Activated CD8-positive, alpha-beta T cell treated with anti-CD3 and anti-CD28 coated beads for 36 hours (primary cell): Measurements from ENCODE around the gene VAV1. TPM values are rescaled to one million over a fixed set of nuclear protein-coding genes. Genes with fewer than 3 reads are reported as not detected.

Source experiments
- ATAC-seq: fragments of 200-7000 bp; cut with Tn5 transposase; one replicate; pipeline ENCODE4 v1.10.0; 2021; ENCODE audit warnings: mild to moderate bottlenecking, moderate library complexity
- CTCF ChIA-PET: fragments of 350-600 bp; sonication (Branson Sonifier 250); formaldehyde crosslinking; loops from one replicate; lab custom pipeline; 2021; ENCODE audit warnings: antibody characterized with exemption; lab: Charles Lee
- POLR2A ChIA-PET: fragments of 350-600 bp; sonication (Branson Sonifier 250); formaldehyde crosslinking; loops from one replicate; lab custom pipeline; 2021; ENCODE audit warnings: antibody characterized with exemption; lab: Charles Lee
- DNase-seq: peaks from one replicate; pipeline ENCODE4 v3.0.0-alpha.2; 2020
- H3K27ac Mint-ChIP-seq: one replicate; pipeline ENCODE4 v1.8.0; 2021; ENCODE audit warnings: mild to moderate bottlenecking, mixed read lengths
- H3K27me3 Mint-ChIP-seq: one replicate; pipeline ENCODE4 v1.8.0; 2021; ENCODE audit warnings: mixed read lengths
- H3K36me3 Mint-ChIP-seq: one replicate; pipeline ENCODE4 v1.8.0; 2021; ENCODE audit warnings: low read depth, mixed read lengths
- H3K4me1 Mint-ChIP-seq: one replicate; pipeline ENCODE4 v1.8.0; 2021; ENCODE audit warnings: low read depth, mixed read lengths
- H3K4me3 Mint-ChIP-seq: one replicate; pipeline ENCODE4 v1.8.0; 2021; ENCODE audit warnings: mild to moderate bottlenecking, moderate library complexity, mixed read lengths
- H3K9me3 Mint-ChIP-seq: one replicate; pipeline ENCODE4 v1.8.0; 2021; ENCODE audit warnings: mixed read lengths
- CTCF ChIP-seq: fragments of 200-600 bp; IDR thresholded peaks from one replicate; pipeline ENCODE4 v1.8.0; 2022; ENCODE audit warnings: antibody characterized with exemption, mild to moderate bottlenecking
- intact Hi-C: fragments of 100-400 bp; cut with micrococcal nuclease; formaldehyde crosslinking; loops from one replicate; pipeline ENCODE4 v1.10.0; 2022
- total RNA-seq, 2 experiments: library from RNA; stranded (reverse); gene quantifications; one replicate each; pipeline ENCODE4 v1.2.3, GENCODE V29; 2021

Gene VAV1
- total RNA-seq, 2 experiments from 2014 or later = 61.7 to 65.4 TPM

GRCh38 chr19:6833166-6833790 is 60.8 kb downstream of the VAV1 start:
- H3K27me3 Mint-ChIP-seq = no peaks in the 10 kb centered on the region
- peaks cover 66% of the 10 kb centered on the region for H3K36me3 Mint-ChIP-seq
- no peak overlapping the region for H3K27ac Mint-ChIP-seq
- no peak for TF ChIP-seq CTCF
- peaks cover 32% of the 10 kb centered on the region for H3K4me1 Mint-ChIP-seq
- peaks cover 3% of the 10 kb centered on the region for H3K9me3 Mint-ChIP-seq
- POLR2A ChIA-PET = interaction anchor here (0.8 kb wide), 2 partner anchors 30 to 60 kb away, joined by 3 read pairs; no protein-coding TSS in a partner anchor
- ATAC-seq = no peak
- H3K4me3 Mint-ChIP-seq = no peak overlapping the region
- CTCF ChIA-PET = interaction anchor here (1.0 kb wide), 1 partner anchor 30 kb away, joined by 4 read pairs; no protein-coding TSS in a partner anchor
- no peak for DNase-seq
- intact Hi-C loops = no loop called here

DNA sequence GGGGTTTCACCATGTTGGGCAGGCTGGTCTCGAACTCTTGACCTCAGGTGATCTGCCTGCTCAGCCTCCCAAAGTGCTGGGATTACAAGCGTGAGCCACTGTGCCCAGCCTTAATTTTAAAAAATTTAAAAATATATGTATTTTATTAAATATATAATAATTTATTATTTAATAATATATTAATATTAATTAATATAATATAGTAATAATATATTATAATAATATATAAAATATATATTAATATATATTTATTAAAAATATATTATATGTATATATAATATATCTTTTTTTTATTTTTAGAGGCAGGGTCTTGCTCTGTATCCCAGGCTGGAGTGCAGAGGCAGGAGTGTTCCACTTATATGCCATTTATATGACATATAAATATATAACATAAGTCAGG is 61.9 kb downstream of the VAV1 start:
- ChIA-PET CTCF (interaction anchor here (1.0 kb wide), 1 partner anchor 29 kb away, joined by 4 read pairs; no protein-coding TSS in a partner anchor), POLR2A (interaction anchor here (0.8 kb wide), 1 partner anchor 62 kb away, joined by 3 read pairs; no protein-coding TSS in a partner anchor)
- Mint-ChIP-seq H3K27ac (no peak overlapping the region), H3K36me3 (peaks cover 58% of the 10 kb centered on the region), H3K9me3 (peaks cover 3% of the 10 kb centered on the region), H3K27me3 (no peaks in the 10 kb centered on the region), H3K4me3 (no peak overlapping the region), H3K4me1 (peaks cover 27% of the 10 kb centered on the region)
- no peak for TF ChIP-seq CTCF
- DNase-seq (no peak), ATAC-seq (no peak)
- intact Hi-C loops = no loop called here

DNA sequence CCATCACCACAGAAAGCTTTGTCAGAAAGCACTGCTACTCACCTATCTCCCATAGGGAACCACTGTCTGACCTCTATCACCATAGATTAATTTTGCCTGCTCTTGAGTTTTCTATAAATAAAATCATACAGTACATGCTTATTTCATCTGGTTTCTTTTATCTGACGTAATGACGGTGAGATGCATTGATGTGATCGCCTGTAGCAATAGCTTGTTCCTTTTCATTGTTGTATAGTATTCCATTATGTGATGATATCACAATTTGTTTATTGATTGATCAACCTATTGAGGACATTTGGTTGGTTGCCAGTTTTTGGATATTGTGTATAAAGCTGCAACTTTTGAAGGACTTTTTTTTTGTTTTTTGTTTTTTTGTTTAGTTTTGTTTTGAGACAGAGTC is 63.0 kb downstream of the VAV1 start:
- H3K36me3 Mint-ChIP-seq = peaks cover 55% of the 10 kb centered on the region
- peaks cover 27% of the 10 kb centered on the region for H3K4me1 Mint-ChIP-seq
- DNase-seq (no peak), ATAC-seq (no peak)
- intact Hi-C loops = no loop called here
- no peak for TF ChIP-seq CTCF
- H3K27me3 Mint-ChIP-seq = no peaks in the 10 kb centered on the region
- peaks cover 3% of the 10 kb centered on the region for H3K9me3 Mint-ChIP-seq
- no peak overlapping the region for H3K27ac Mint-ChIP-seq
- H3K4me3 Mint-ChIP-seq = no peak overlapping the region
- CTCF ChIA-PET = interaction anchor here (1.0 to 1.2 kb wide), 2 partner anchors 33 to 97 kb away, joined by 3 read pairs; no protein-coding TSS in a partner anchor
- POLR2A ChIA-PET = interaction anchor here (0.6 to 1.5 kb wide), 4 partner anchors 17 to 891 kb away, joined by 3 to 6 read pairs (median 3); partner anchors contain the start of gene VAV1

DNA sequence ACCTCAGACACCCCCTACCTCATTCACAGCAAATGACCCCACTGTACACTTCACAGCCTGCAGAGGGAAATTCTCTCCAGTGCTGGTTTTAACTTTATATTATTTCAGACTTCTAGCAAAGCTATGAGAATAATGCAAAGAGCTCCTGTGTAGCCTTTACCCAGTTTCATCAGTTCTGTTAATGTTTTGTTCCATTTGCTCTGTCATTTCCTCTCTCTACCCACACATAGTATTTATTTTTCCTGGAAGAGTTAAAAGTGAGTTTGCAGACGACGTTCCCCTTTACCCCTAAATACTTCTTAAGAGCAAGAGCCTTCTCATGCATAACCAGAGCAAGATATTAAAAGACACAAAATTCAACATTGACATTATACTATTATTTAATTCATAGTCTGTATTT is 65.0 kb downstream of the VAV1 start:
- Mint-ChIP-seq H3K4me3 (peak overlapping the region; percentile 18), H3K27ac (peak overlapping the region; percentile 92), H3K36me3 (peaks cover 52% of the 10 kb centered on the region), H3K4me1 (peaks cover 27% of the 10 kb centered on the region), H3K27me3 (no peaks in the 10 kb centered on the region), H3K9me3 (peaks cover 3% of the 10 kb centered on the region)
- POLR2A ChIA-PET = interaction anchor here (0.9 kb wide), 1 partner anchor 17 kb away, joined by 3 read pairs; no protein-coding TSS in a partner anchor
- no peak for DNase-seq
- TF ChIP-seq CTCF = no peak
- ATAC-seq = peak; percentile 74
- intact Hi-C loops = no loop called here
- CTCF ChIA-PET = no interaction called here

- Mint-ChIP-seq H3K27ac (peak overlapping the region; percentile 83), H3K4me3 (no peak overlapping the region), H3K27me3 (no peaks in the 10 kb centered on the region), H3K9me3 (peaks cover 3% of the 10 kb centered on the region), H3K36me3 (peaks cover 50% of the 10 kb centered on the region), H3K4me1 (peaks cover 27% of the 10 kb centered on the region)
- no peak for ATAC-seq
- DNase-seq = no peak
- ChIA-PET POLR2A (interaction anchor here (0.6 to 0.9 kb wide), 2 partner anchors 18 to 78 kb away, joined by 3 read pairs; no protein-coding TSS in a partner anchor), CTCF (no interaction called here)
- TF ChIP-seq CTCF = no peak
- intact Hi-C loops = no loop called here
Measured at GRCh38 chr19:6838062-6838655, 65.7 kb downstream of the VAV1 start.
